Lower lobe of right lung (tissue), 2 donors: Measurements from ENCODE around the gene RANBP6. TPM values are rescaled to one million over a fixed set of nuclear protein-coding genes. Genes with fewer than 3 reads are reported as not detected.
A peak's percentile ranks its signal among the peaks of the same experiment; 100 is the strongest.

ENCODE experiments used
- ATAC-seq, 2 donors: fragments of 200-7000 bp; cut with Tn5 transposase; one replicate each; pipeline ENCODE4 v1.9.1; 2020 to 2022; ENCODE audit warnings: mild to moderate bottlenecking in 2 of 2, moderate library complexity in 2 of 2
- DNase-seq: peaks from one replicate; pipeline ENCODE4 v3.0.0-alpha.2; 2020
- H3K27ac ChIP-seq: fragments of 200-600 bp; one replicate; pipeline ENCODE4 v1.8.0; 2022
- H3K27me3 ChIP-seq: fragments of 200-600 bp; one replicate; pipeline ENCODE4 v1.8.0; 2022; ENCODE audit warnings: low read depth
- H3K36me3 ChIP-seq: fragments of 200-600 bp; one replicate; pipeline ENCODE4 v1.8.0; 2022; ENCODE audit warnings: mild to moderate bottlenecking
- H3K4me1 ChIP-seq: fragments of 200-600 bp; one replicate; pipeline ENCODE4 v1.8.0; 2022
- H3K4me3 ChIP-seq: fragments of 200-600 bp; one replicate; pipeline ENCODE4 v1.8.0; 2022; ENCODE audit warnings: mild to moderate bottlenecking
- H3K9me3 ChIP-seq: fragments of 200-600 bp; one replicate; pipeline ENCODE4 v1.8.0; 2022
- intact Hi-C: fragments of 100-400 bp; cut with DNase I; formaldehyde crosslinking; loops from one replicate; pipeline ENCODE4 v1.11.0; 2022
- total RNA-seq: library from RNA; stranded (reverse); fragmentation: NEBNext Ultra II Directional; extraction: Animal tissue kit (Norgen Biotek cat#: 25700); gene quantifications from one replicate; pipeline ENCODE4 v1.2.1, GENCODE V29; 2021
- TF ChIP-seq, protein P1 (sequence below): fragments of 200-600 bp; IDR thresholded peaks from one replicate; pipeline ENCODE4 v1.8.0; 2022; ENCODE audit warnings: antibody characterized with exemption, mild to moderate bottlenecking
- donor health status: DM: no; HTN: yes; CAD: no; lungs with severe emphysema.

The RANBP6 gene
- total RNA-seq, 1 donor from 2014 or later, result 15.3 TPM

DNA sequence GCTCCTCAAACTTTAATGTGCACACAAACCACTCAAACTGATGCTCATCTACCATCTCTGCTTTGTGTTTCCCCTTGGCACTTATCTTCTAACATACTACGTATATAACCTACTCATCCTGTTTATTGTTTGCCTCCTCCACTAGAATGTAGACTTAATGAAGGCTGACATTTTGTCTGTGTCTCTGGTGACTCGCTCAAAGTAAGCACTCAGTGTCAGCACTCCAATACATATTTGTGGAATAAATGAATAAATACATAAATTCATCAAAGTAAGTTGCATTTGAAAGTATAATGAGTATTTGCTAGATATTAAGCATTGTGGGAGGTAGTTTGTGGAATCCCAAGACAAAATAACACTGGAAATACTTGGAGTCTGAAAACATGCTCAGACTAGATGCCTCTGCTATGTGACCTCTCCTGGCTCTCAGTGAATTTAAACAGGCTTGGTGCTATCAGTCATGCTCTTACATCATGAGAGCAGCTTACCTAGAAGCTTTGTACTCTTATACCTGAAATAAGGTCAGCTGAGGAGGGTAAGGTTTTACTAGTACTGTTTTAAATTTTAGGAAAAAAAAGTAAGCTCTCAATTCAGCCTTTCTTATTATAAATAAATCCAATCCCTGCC is 37.0 kb upstream of the RANBP6 start:
- Histone ChIP-seq H3K36me3 (no peaks in the 10 kb centered on the region), H3K27ac (no peak overlapping the region), H3K9me3 (no peaks in the 10 kb centered on the region), H3K4me1 (peaks cover 8% of the 10 kb centered on the region), H3K4me3 (no peak overlapping the region), H3K27me3 (no peaks in the 10 kb centered on the region)
- intact Hi-C loops, result loop anchor here (10.0 kb wide), 2 partner anchors 168 to 252 kb away; no protein-coding TSS in a partner anchor
- TF ChIP-seq, protein P1, sequence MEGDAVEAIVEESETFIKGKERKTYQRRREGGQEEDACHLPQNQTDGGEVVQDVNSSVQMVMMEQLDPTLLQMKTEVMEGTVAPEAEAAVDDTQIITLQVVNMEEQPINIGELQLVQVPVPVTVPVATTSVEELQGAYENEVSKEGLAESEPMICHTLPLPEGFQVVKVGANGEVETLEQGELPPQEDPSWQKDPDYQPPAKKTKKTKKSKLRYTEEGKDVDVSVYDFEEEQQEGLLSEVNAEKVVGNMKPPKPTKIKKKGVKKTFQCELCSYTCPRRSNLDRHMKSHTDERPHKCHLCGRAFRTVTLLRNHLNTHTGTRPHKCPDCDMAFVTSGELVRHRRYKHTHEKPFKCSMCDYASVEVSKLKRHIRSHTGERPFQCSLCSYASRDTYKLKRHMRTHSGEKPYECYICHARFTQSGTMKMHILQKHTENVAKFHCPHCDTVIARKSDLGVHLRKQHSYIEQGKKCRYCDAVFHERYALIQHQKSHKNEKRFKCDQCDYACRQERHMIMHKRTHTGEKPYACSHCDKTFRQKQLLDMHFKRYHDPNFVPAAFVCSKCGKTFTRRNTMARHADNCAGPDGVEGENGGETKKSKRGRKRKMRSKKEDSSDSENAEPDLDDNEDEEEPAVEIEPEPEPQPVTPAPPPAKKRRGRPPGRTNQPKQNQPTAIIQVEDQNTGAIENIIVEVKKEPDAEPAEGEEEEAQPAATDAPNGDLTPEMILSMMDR, result no peak
- DNase-seq, result no peak
- no peak for ATAC-seq

DNA sequence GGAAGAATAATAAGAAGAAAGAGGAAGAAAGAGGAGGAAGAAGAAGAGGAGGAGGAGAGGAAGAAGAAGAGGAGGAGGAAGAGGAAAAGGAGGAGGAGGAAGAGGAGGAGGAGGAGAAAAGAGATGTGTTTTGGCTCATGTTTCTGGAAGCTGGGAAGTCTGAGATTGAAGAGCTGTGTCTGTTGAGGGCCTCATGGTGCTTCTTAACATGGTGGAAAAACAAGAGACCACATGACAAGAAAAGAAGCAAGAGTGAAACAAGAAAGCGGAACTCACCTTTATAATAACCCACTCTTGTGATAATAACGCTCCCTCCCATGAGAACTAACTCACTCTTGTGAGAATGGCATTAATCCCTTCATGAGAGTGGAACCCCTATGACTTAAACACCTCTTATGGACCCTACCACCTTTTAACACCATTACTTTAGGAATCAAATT is 36.1 kb upstream of the RANBP6 start:
- Histone ChIP-seq H3K4me3 (no peak overlapping the region), H3K36me3 (no peaks in the 10 kb centered on the region), H3K4me1 (peaks cover 8% of the 10 kb centered on the region), H3K27me3 (no peaks in the 10 kb centered on the region), H3K9me3 (no peaks in the 10 kb centered on the region), H3K27ac (no peak overlapping the region)
- ATAC-seq (no peak), DNase-seq (no peak)
- intact Hi-C loops, result loop anchor here (10.0 kb wide), 2 partner anchors 167 to 253 kb away; no protein-coding TSS in a partner anchor
- TF ChIP-seq, protein P1, result no peak

DNA sequence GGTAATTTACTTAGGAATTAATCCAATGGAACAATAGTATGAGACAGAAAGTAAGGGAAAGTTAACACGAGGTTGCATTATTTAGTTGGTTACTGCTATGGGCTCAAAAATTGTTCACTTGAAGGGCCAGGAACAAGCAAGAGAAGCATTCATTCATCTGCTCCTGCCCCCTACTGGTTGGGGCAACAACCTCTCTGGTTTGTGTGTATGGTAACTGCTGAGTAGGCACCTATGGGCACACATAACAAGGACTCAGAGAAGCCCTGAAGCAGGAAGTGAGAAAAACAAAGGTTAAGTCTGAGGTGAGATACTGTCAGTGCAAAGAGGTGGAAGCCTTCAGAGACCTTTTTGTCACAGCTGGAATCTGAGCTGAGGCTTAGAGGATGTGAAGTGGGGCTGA is 34.4 kb upstream of the RANBP6 start:
- Histone ChIP-seq H3K4me3 (no peak overlapping the region), H3K27ac (no peak overlapping the region), H3K36me3 (no peaks in the 10 kb centered on the region), H3K27me3 (no peaks in the 10 kb centered on the region), H3K4me1 (peaks cover 4% of the 10 kb centered on the region), H3K9me3 (no peaks in the 10 kb centered on the region)
- intact Hi-C loops, result loop anchor here (10.0 kb wide), 2 partner anchors 165 to 255 kb away; no protein-coding TSS in a partner anchor
- ATAC-seq, result no peak
- DNase-seq, result no peak
- TF ChIP-seq, protein P1, result peak; percentile 27

DNA sequence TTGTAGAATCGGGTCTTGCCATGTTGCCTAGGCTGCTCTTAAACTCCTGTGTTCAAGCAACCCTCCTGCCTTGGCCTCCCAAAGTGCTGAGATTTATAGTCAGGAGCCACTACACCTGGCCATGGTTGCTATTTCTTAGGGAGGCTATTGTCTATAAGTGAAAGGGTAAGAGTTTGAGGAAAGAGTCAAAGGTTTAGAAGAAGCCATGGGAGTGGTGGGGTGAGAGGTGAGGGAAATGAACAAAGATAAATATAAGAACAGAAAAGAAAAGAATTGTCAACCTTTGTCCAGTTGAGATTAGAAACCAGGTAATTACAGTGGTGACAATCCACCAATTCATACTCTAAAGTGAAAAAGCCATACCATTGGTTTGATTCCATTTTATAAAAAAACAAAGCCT is 32.6 kb upstream of the RANBP6 start:
- DNase-seq (no peak), ATAC-seq (no peak)
- Histone ChIP-seq H3K9me3 (no peaks in the 10 kb centered on the region), H3K27ac (no peak overlapping the region), H3K36me3 (no peaks in the 10 kb centered on the region), H3K4me1 (no peaks in the 10 kb centered on the region), H3K27me3 (no peaks in the 10 kb centered on the region), H3K4me3 (no peak overlapping the region)
- intact Hi-C loops, result no loop called here
- TF ChIP-seq, protein P1, result no peak

DNA sequence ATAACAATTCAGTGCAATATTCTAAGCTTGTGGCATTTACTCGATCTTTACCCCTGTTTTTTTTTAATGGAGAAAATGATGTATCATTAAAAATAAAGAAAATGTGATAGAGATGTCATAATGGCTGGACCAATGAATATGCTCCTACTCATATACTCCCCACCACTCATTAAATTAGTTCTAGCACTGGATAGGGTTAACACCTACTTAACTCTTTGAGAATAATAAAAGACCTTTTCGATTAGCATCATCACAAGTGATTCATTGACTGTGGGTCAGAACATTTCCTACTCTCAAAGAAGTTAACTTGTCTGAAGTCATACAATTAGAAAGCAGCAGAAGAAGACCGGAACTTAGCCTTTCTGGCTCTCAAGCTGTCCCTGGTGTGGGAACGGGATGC is 31.6 kb upstream of the RANBP6 start:
- Histone ChIP-seq H3K27ac (no peak overlapping the region), H3K27me3 (no peaks in the 10 kb centered on the region), H3K4me3 (no peak overlapping the region), H3K4me1 (no peaks in the 10 kb centered on the region), H3K36me3 (no peaks in the 10 kb centered on the region), H3K9me3 (no peaks in the 10 kb centered on the region)
- ATAC-seq (no peak), DNase-seq (no peak)
- intact Hi-C loops, result no loop called here
- TF ChIP-seq, protein P1, result no peak
